CD4-positive, alpha-beta memory T cell (primary cell): Measurements from ENCODE around the gene ATXN7L1. TPM values are rescaled to one million over a fixed set of nuclear protein-coding genes. Genes with fewer than 3 reads are reported as not detected.

Source experiments
- CTCF ChIA-PET: fragments of 350-600 bp; sonication (Branson Sonifier 250); formaldehyde crosslinking; loops from one replicate; lab custom pipeline; 2021; ENCODE audit warnings: inconsistent platforms; ENCODE audit not compliant: partially characterized antibody; lab: Charles Lee
- POLR2A ChIA-PET: fragments of 350-600 bp; sonication (Branson Sonifier 250); formaldehyde crosslinking; loops from one replicate; lab custom pipeline; 2021; ENCODE audit not compliant: partially characterized antibody; lab: Charles Lee
- DNase-seq, 5 donors: peaks; one replicate each; pipeline versions ENCODE4 v3.0.0 to v3.0.0-alpha.2; 2020 to 2022; ENCODE audit warnings: mixed read lengths in 1 of 5
- H3K27ac ChIP-seq: one replicate; pipeline ENCODE4 v1.7.0; 2013; ENCODE audit warnings: low read depth, low read length
- H3K27me3 ChIP-seq: 2 replicates; pipeline ENCODE4 v1.7.0; 2013; ENCODE audit warnings: mild to moderate bottlenecking, low read length, moderate library complexity; ENCODE audit not compliant: insufficient read depth
- H3K36me3 ChIP-seq: 2 replicates; pipeline ENCODE4 v1.7.0; 2013; ENCODE audit warnings: mild to moderate bottlenecking, low read length, moderate library complexity; ENCODE audit not compliant: insufficient read depth
- H3K4me1 ChIP-seq: 2 replicates; pipeline ENCODE4 v1.7.0; 2013; ENCODE audit warnings: mild to moderate bottlenecking, low read length, moderate library complexity; ENCODE audit not compliant: insufficient read depth
- H3K4me3 ChIP-seq, 2 donors: one replicate each; pipeline ENCODE4 v1.7.0; 2013; ENCODE audit warnings: low read length in 2 of 2, mild to moderate bottlenecking in 1 of 2
- H3K9me3 ChIP-seq, 2 donors: one replicate each; pipeline ENCODE4 v1.7.0; 2013; ENCODE audit warnings: low read length in 2 of 2, control low read depth in 1 of 2; ENCODE audit not compliant: control insufficient read depth in 1 of 2
- H3K27ac Mint-ChIP-seq, 7 donors: one replicate each; pipeline ENCODE4 v1.8.0; 2020 to 2021; ENCODE audit warnings: mixed read lengths in 7 of 7, mild to moderate bottlenecking in 6 of 7, inconsistent platforms in 3 of 7, moderate library complexity in 3 of 7
- H3K27me3 Mint-ChIP-seq, 2 donors: one replicate each; pipeline ENCODE4 v1.8.0; 2020 to 2021; ENCODE audit warnings: mixed read lengths in 2 of 2
- H3K36me3 Mint-ChIP-seq, 2 donors: one replicate each; pipeline ENCODE4 v1.8.0; 2020 to 2021; ENCODE audit warnings: mixed read lengths in 2 of 2, inconsistent platforms in 1 of 2, mild to moderate bottlenecking in 1 of 2
- H3K4me1 Mint-ChIP-seq, 4 donors: one replicate each; pipeline ENCODE4 v1.8.0; 2020 to 2021; ENCODE audit warnings: mixed read lengths in 4 of 4, mild to moderate bottlenecking in 1 of 4
- H3K4me3 Mint-ChIP-seq, 8 donors: one replicate each; pipeline ENCODE4 v1.8.0; 2020 to 2021; ENCODE audit warnings: mixed read lengths in 8 of 8, mild to moderate bottlenecking in 7 of 8, moderate library complexity in 6 of 8, inconsistent platforms in 3 of 8
- H3K9me3 Mint-ChIP-seq, 8 donors: one replicate each; pipeline ENCODE4 v1.8.0; 2020 to 2021; ENCODE audit warnings: mixed read lengths in 8 of 8, mild to moderate bottlenecking in 5 of 8, inconsistent platforms in 3 of 8, moderate library complexity in 1 of 8
- intact Hi-C: fragments of 100-400 bp; cut with micrococcal nuclease; formaldehyde crosslinking; loops from one replicate; pipeline ENCODE4 v1.15.1; 2023
- polyA plus RNA-seq, 2 donors: library from polyadenylated mRNA; unstranded; fragments of 300-500 nt; fragmentation: Illumina TruSeq; gene quantifications; one replicate each; pipeline ENCODE4 v1.2.3, GENCODE V29; 2021
- total RNA-seq, 2 experiments: library from RNA; stranded (reverse); gene quantifications; one replicate each; pipeline ENCODE4 v1.2.3, GENCODE V29; 2021

ATXN7L1 gene
- total and polyA plus RNA-seq, 4 experiments from 2014 or later, result 8.7 to 62.2 (median 42.6) TPM

GRCh38 chr7:105649727-105650381 is 226.5 kb downstream of the ATXN7L1 start:
- Histone ChIP-seq H3K27ac (no peak overlapping the region), H3K4me3 (no peak overlapping the region), H3K9me3 (no peaks in the 10 kb centered on the region), H3K36me3 (peaks cover 38% of the 10 kb centered on the region), H3K27me3 (no peaks in the 10 kb centered on the region), H3K4me1 (no peaks in the 10 kb centered on the region)
- no peak for DNase-seq
- Mint-ChIP-seq H3K9me3 (peaks cover 0 to 1% (median 0%) of the 10 kb centered on the region in 8 donors), H3K36me3 (peaks cover 35 to 66% of the 10 kb centered on the region in 2 donors), H3K4me1 (peaks cover 8 to 22% (median 13%) of the 10 kb centered on the region in 4 donors), H3K27ac (peak overlapping the region in 3 of 7 donors; percentile 22 to 60 (median 59)), H3K27me3 (no peaks in the 10 kb centered on the region), H3K4me3 (no peak overlapping the region)
- POLR2A ChIA-PET, result no interaction called here
- CTCF ChIA-PET, result interaction anchor here (1.1 to 4.5 kb wide), 2 partner anchors 8 to 393 kb away, joined by 3 to 22 read pairs; no protein-coding TSS in a partner anchor
- intact Hi-C loops, result no loop called here

GRCh38 chr7:105648561-105649401 is 227.6 kb downstream of the ATXN7L1 start:
- H3K4me1 ChIP-seq, result no peaks in the 10 kb centered on the region
- POLR2A ChIA-PET, result no interaction called here
- CTCF ChIA-PET, result interaction anchor here (1.3 to 4.5 kb wide), 3 partner anchors 9 to 394 kb away, joined by 4 to 22 read pairs (median 6); no protein-coding TSS in a partner anchor
- no peak overlapping the region for H3K4me3 ChIP-seq
- H3K9me3 ChIP-seq, result no peaks in the 10 kb centered on the region
- Mint-ChIP-seq H3K4me3 (no peak overlapping the region), H3K27me3 (no peaks in the 10 kb centered on the region), H3K9me3 (peaks cover 0 to 1% (median 0%) of the 10 kb centered on the region in 8 donors), H3K4me1 (peaks cover 6 to 22% (median 11%) of the 10 kb centered on the region in 4 donors), H3K27ac (peak overlapping the region in 5 of 7 donors; percentile 6 to 70 (median 48)), H3K36me3 (peaks cover 31 to 67% of the 10 kb centered on the region in 2 donors)
- H3K27ac ChIP-seq, result no peak overlapping the region
- H3K36me3 ChIP-seq, result peaks cover 36% of the 10 kb centered on the region
- no peaks in the 10 kb centered on the region for H3K27me3 ChIP-seq
- no peak for DNase-seq
- intact Hi-C loops, result no loop called here

- peaks cover 4 to 17% (median 9%) of the 10 kb centered on the region in 4 donors for H3K4me1 Mint-ChIP-seq
- intact Hi-C loops, result no loop called here
- H3K27me3 ChIP-seq, result no peaks in the 10 kb centered on the region
- ChIA-PET CTCF (interaction anchor here (0.7 to 4.5 kb wide), 4 partner anchors 10 to 409 kb away, joined by 3 to 22 read pairs (median 5); no protein-coding TSS in a partner anchor), POLR2A (no interaction called here)
- H3K27ac ChIP-seq, result no peak overlapping the region
- H3K9me3 Mint-ChIP-seq, result no peaks in the 10 kb centered on the region
- H3K27ac Mint-ChIP-seq, result no peak overlapping the region
- H3K4me3 ChIP-seq, result no peak overlapping the region
- peaks cover 40% of the 10 kb centered on the region for H3K36me3 ChIP-seq
- no peaks in the 10 kb centered on the region for H3K27me3 Mint-ChIP-seq
- no peak for DNase-seq
- peaks cover 33 to 66% of the 10 kb centered on the region in 2 donors for H3K36me3 Mint-ChIP-seq
- H3K4me3 Mint-ChIP-seq, result no peak overlapping the region
- no peaks in the 10 kb centered on the region for H3K4me1 ChIP-seq
- no peaks in the 10 kb centered on the region for H3K9me3 ChIP-seq
Observed at GRCh38 chr7:105647591-105647990, 228.8 kb downstream of the ATXN7L1 start.

GRCh38 chr7:105644937-105645336 is 231.5 kb downstream of the ATXN7L1 start:
- no peak overlapping the region for H3K4me3 ChIP-seq
- H3K36me3 ChIP-seq, result peaks cover 47% of the 10 kb centered on the region
- ChIA-PET CTCF (interaction anchor here (2.2 kb wide), 1 partner anchor 12 kb away, joined by 15 read pairs; no protein-coding TSS in a partner anchor), POLR2A (no interaction called here)
- intact Hi-C loops, result no loop called here
- H3K27me3 ChIP-seq, result no peaks in the 10 kb centered on the region
- Mint-ChIP-seq H3K4me1 (peaks cover 2 to 7% (median 6%) of the 10 kb centered on the region in 4 donors), H3K4me3 (no peak overlapping the region), H3K9me3 (no peaks in the 10 kb centered on the region), H3K36me3 (peaks cover 38 to 70% of the 10 kb centered on the region in 2 donors), H3K27ac (peak overlapping the region in 2 of 7 donors; percentile 30 to 76), H3K27me3 (no peaks in the 10 kb centered on the region)
- H3K27ac ChIP-seq, result no peak overlapping the region
- no peaks in the 10 kb centered on the region for H3K9me3 ChIP-seq
- no peaks in the 10 kb centered on the region for H3K4me1 ChIP-seq
- no peak for DNase-seq

- Histone ChIP-seq H3K36me3 (peaks cover 42% of the 10 kb centered on the region), H3K27me3 (no peaks in the 10 kb centered on the region), H3K27ac (no peak overlapping the region), H3K4me1 (no peaks in the 10 kb centered on the region), H3K9me3 (no peaks in the 10 kb centered on the region), H3K4me3 (no peak overlapping the region)
- intact Hi-C loops, result no loop called here
- POLR2A ChIA-PET, result no interaction called here
- CTCF ChIA-PET, result interaction anchor here (2.2 kb wide), 1 partner anchor 13 kb away, joined by 15 read pairs; no protein-coding TSS in a partner anchor
- Mint-ChIP-seq H3K27ac (peak overlapping the region in 1 of 7 donors; percentile 63), H3K27me3 (no peaks in the 10 kb centered on the region), H3K4me3 (no peak overlapping the region), H3K4me1 (peaks cover 0 to 7% (median 3%) of the 10 kb centered on the region in 4 donors), H3K9me3 (no peaks in the 10 kb centered on the region), H3K36me3 (peaks cover 31 to 68% of the 10 kb centered on the region in 2 donors)
- DNase-seq, result no peak
Observed at GRCh38 chr7:105643851-105644250, 232.5 kb downstream of the ATXN7L1 start.

- no peak for DNase-seq
- intact Hi-C loops, result no loop called here
- ChIA-PET POLR2A (no interaction called here), CTCF (interaction anchor here (2.2 kb wide), 1 partner anchor 14 kb away, joined by 15 read pairs; no protein-coding TSS in a partner anchor)
- Mint-ChIP-seq H3K36me3 (peaks cover 33 to 66% of the 10 kb centered on the region in 2 donors), H3K9me3 (no peaks in the 10 kb centered on the region), H3K4me1 (peaks cover 0 to 7% (median 3%) of the 10 kb centered on the region in 4 donors), H3K27me3 (no peaks in the 10 kb centered on the region), H3K27ac (no peak overlapping the region), H3K4me3 (no peak overlapping the region)
- no peak overlapping the region for H3K27ac ChIP-seq
- H3K9me3 ChIP-seq, result no peaks in the 10 kb centered on the region
- H3K4me3 ChIP-seq, result no peak overlapping the region
- H3K36me3 ChIP-seq, result peaks cover 44% of the 10 kb centered on the region
- H3K4me1 ChIP-seq, result no peaks in the 10 kb centered on the region
- H3K27me3 ChIP-seq, result no peaks in the 10 kb centered on the region
Observed at GRCh38 chr7:105643384-105643783, 233.0 kb downstream of the ATXN7L1 start.

GRCh38 chr7:105642264-105642663 is 234.1 kb downstream of the ATXN7L1 start:
- Mint-ChIP-seq H3K36me3 (peaks cover 39 to 66% of the 10 kb centered on the region in 2 donors), H3K27me3 (no peaks in the 10 kb centered on the region), H3K4me3 (no peak overlapping the region), H3K4me1 (peaks cover 0 to 3% (median 0%) of the 10 kb centered on the region in 4 donors), H3K9me3 (no peaks in the 10 kb centered on the region), H3K27ac (peak overlapping the region in 2 of 7 donors; percentile 15 to 35)
- no peak for DNase-seq
- Histone ChIP-seq H3K4me3 (no peak overlapping the region), H3K36me3 (peaks cover 54% of the 10 kb centered on the region), H3K9me3 (no peaks in the 10 kb centered on the region), H3K4me1 (no peaks in the 10 kb centered on the region), H3K27me3 (no peaks in the 10 kb centered on the region), H3K27ac (no peak overlapping the region)
- ChIA-PET POLR2A (no interaction called here), CTCF (interaction anchor here (0.9 kb wide), 1 partner anchor 10 kb away, joined by 3 read pairs; no protein-coding TSS in a partner anchor)
- intact Hi-C loops, result no loop called here
